K562 (cell line): ENCODE data around the gene TARBP2. TPM values are rescaled to one million over a fixed set of nuclear protein-coding genes. Genes with fewer than 3 reads are reported as not detected.

ENCODE experiments used
- ATF6 ChIP-seq: sonication (generic); formaldehyde crosslinking; IDR thresholded peaks from 2 replicates; pipeline ENCODE4 v1.4.0; 2020; ENCODE audit warnings: mild to moderate bottlenecking, missing genetic modification reagents
- CC2D1A ChIP-seq: fragments of 450-650 bp; IDR thresholded peaks from 2 replicates; pipeline ENCODE4 v1.6.1; 2017; ENCODE audit warnings: mild to moderate bottlenecking
- CHCHD3 ChIP-seq: fragments of 250-450 bp; sonication (Bioruptor Pico); IDR thresholded peaks from 2 replicates; pipeline ENCODE4 v2.1.2; 2022; ENCODE audit warnings: mild to moderate bottlenecking
- E2F6 ChIP-seq, 2 experiments: IDR thresholded peaks; 2 replicates each; pipeline ENCODE4 v1.6.1; 2011; ENCODE audit warnings: borderline replicate concordance in 1 of 2, control low read depth in 1 of 2, low read depth in 1 of 2, low read length in 1 of 2, mild to moderate bottlenecking in 1 of 2, mixed read lengths in 1 of 2, moderate library complexity in 1 of 2; ENCODE audit not compliant: insufficient read depth in 1 of 2, insufficient read length in 1 of 2, poor library complexity in 1 of 2, severe bottlenecking in 1 of 2; ENCODE audit errors: extremely low read depth in 1 of 2
- ETS1 ChIP-seq: conservative IDR thresholded peaks from 2 replicates; pipeline ENCODE4 v1.6.1; 2011; ENCODE audit warnings: low read depth, mild to moderate bottlenecking, low read length; ENCODE audit not compliant: control insufficient read depth
- ETV6 ChIP-seq, 3 experiments: fragments of 150-350 bp in 1 of 3; sonication (generic) in 1 of 3; formaldehyde crosslinking in 1 of 3; IDR thresholded peaks; 2 replicates each; pipeline versions ENCODE4 v1.6.1 to v1.8.0; 2014 to 2022; ENCODE audit warnings: borderline replicate concordance in 2 of 3, low read depth in 2 of 3, antibody characterized with exemption in 1 of 3, low read length in 1 of 3, mild to moderate bottlenecking in 1 of 3, missing genetic modification reagents in 1 of 3
- FOXA1 ChIP-seq: fragments of 450-650 bp; IDR thresholded peaks from 2 replicates; pipeline ENCODE4 v1.6.1; 2016; ENCODE audit warnings: mild to moderate bottlenecking, borderline replicate concordance
- HINFP ChIP-seq: fragments of 450-650 bp; conservative IDR thresholded peaks from 2 replicates; pipeline ENCODE4 v1.6.1; 2016; ENCODE audit warnings: missing genetic modification characterization, low read depth, mild to moderate bottlenecking, control low read depth, missing compliant biosample characterization
- HNRNPUL1 ChIP-seq: fragments of 200-400 bp; formaldehyde crosslinking; IDR thresholded peaks from 2 replicates; pipeline ENCODE4 v1.6.1; 2017; ENCODE audit warnings: low read length
- HSF4 ChIP-seq: fragments of 250-450 bp; sonication (Bioruptor Pico); IDR thresholded peaks from 2 replicates; pipeline ENCODE4 v2.1.2; 2022; ENCODE audit warnings: mild to moderate bottlenecking, moderate library complexity, borderline replicate concordance
- IRF1 ChIP-seq: sonication (generic); formaldehyde crosslinking; IDR thresholded peaks from 2 replicates; pipeline ENCODE4 v1.8.0; 2022; ENCODE audit warnings: missing genetic modification reagents, mild to moderate bottlenecking, borderline replicate concordance
- RBBP5 ChIP-seq: fragments of 200-600 bp; sonication (generic); IDR thresholded peaks from 2 replicates; pipeline ENCODE4 v1.6.1; 2012; ENCODE audit warnings: borderline replicate concordance, mild to moderate bottlenecking, low read length, control low read depth, inconsistent platforms; ENCODE audit not compliant: insufficient read depth, poor library complexity, severe bottlenecking
- SAFB2 ChIP-seq: fragments of 200-400 bp; formaldehyde crosslinking; IDR thresholded peaks from 2 replicates; pipeline ENCODE4 v1.6.1; 2018; ENCODE audit warnings: borderline replicate concordance, low read length, low read depth, moderate library complexity; ENCODE audit not compliant: severe bottlenecking
- SUPT5H ChIP-seq: fragments of 450-650 bp; IDR thresholded peaks from 2 replicates; pipeline ENCODE4 v1.6.1; 2016
- TAF1 ChIP-seq: IDR thresholded peaks from 2 replicates; pipeline ENCODE4 v1.6.1; 2011; ENCODE audit warnings: mild to moderate bottlenecking, low read length, moderate library complexity; ENCODE audit not compliant: insufficient read depth, control insufficient read depth, severe bottlenecking; ENCODE audit errors: extremely low read depth
- XRCC4 ChIP-seq: IDR thresholded peaks from one replicate; pipeline ENCODE4 v1.6.1; 2011; ENCODE audit not compliant: insufficient read depth, insufficient read length; ENCODE audit errors: extremely low read depth
- ZNF224 ChIP-seq: sonication (generic); formaldehyde crosslinking; IDR thresholded peaks from 2 replicates; pipeline ENCODE4 v1.8.0; 2022; ENCODE audit warnings: mild to moderate bottlenecking, missing genetic modification reagents
- ZSCAN32 ChIP-seq: fragments of 450-650 bp; formaldehyde crosslinking; IDR thresholded peaks from 2 replicates; pipeline ENCODE4 v1.4.0; 2020; ENCODE audit warnings: mild to moderate bottlenecking, moderate library complexity
- polyA plus RNA-seq, 8 experiments: library from polyadenylated mRNA; depleted of rRNA in 4 of 8; stranded (reverse) in 5 of 8; unstranded in 3 of 8; fragments of >200 nt; fragmentation: Nextera tagmentation in 2 of 8; fragmentation: Illumina TruSeq in 1 of 8; extraction: Ambion mirVana in 2 of 8; extraction: Trizol in 1 of 8; gene quantifications; 2 replicates each; pipeline versions ENCODE4 v1.2.1 to v1.2.3, GENCODE V29; 2011 to 2014; ENCODE audit warnings: inconsistent platforms in 1 of 8, missing spikeins in 1 of 8
- total RNA-seq, 7 experiments: library from RNA; depleted of rRNA in 6 of 7; stranded (reverse); fragments of >200 nt in 6 of 7; fragmentation: Illumina TruSeq in 2 of 7; extraction: Trizol in 2 of 7; gene quantifications; 2 replicates each; pipeline versions ENCODE4 v1.2.1 to v1.2.3, GENCODE V29; 2011 to 2021; ENCODE audit warnings: low replicate concordance in 1 of 7

TARBP2 gene
- total and polyA plus RNA-seq, 9 of the 15 experiments (the other 6 are each of a cell fraction or from before 2014, with no cell fraction given): 5.6 to 69.0 (median 44.6) TPM

- TF ChIP-seq ATF6 (CRISPR knock-in tag) (no peak; the same call in 1 of the 2 replicates), HNRNPUL1 (no peak), SAFB2 (no peak), SUPT5H (no peak; the same call in none of the 2 replicates), CHCHD3 (CRISPR knock-in tag) (no peak), XRCC4 (no peak), HINFP (tag) (no peak), RBBP5 (no peak), IRF1 (CRISPR knock-in tag) (no peak), HSF4 (CRISPR knock-in tag) (no peak), ZSCAN32 (CRISPR knock-in tag) (no peak), E2F6 (IDR thresholded peaks at IDR 0.05; ENCODE audit: borderline replicate concordance in 1 of 2, extremely low read depth in 1 of 2, insufficient read depth in 1 of 2, insufficient read length in 1 of 2, low read depth in 1 of 2, low read length in 1 of 2, poor library complexity in 1 of 2, severe bottlenecking in 1 of 2) (peak in 1 of 2 experiments; percentile 17), ZNF224 (CRISPR knock-in tag) (no peak), FOXA1 (no peak), ETV6 (IDR thresholded peaks at IDR 0.05; ENCODE audit: borderline replicate concordance in 1 of 2, low read depth in 2 of 2, low read length in 1 of 2) (0 out of 4 replicates have a peak, but pooled peaks of 1 of the 2 experiments have one; percentile 36), ETV6 (CRISPR knock-in tag; IDR thresholded peaks at IDR 0.05; ENCODE audit: borderline replicate concordance) (no peak), CC2D1A (peak; percentile 63; the same call in 1 of the 2 replicates), TAF1 (peak; percentile 80), ETS1 (peak; percentile 72; the same call in 1 of the 2 replicates)
These were observed 49.4 kb upstream of the TARBP2 start, which contains the start of gene PCBP2 (continued) for GRCh38 chr12:53451661-53452158.
